Measurements from ENCODE around the gene NCBP3.

- TF ChIP-seq, protein P1, sequence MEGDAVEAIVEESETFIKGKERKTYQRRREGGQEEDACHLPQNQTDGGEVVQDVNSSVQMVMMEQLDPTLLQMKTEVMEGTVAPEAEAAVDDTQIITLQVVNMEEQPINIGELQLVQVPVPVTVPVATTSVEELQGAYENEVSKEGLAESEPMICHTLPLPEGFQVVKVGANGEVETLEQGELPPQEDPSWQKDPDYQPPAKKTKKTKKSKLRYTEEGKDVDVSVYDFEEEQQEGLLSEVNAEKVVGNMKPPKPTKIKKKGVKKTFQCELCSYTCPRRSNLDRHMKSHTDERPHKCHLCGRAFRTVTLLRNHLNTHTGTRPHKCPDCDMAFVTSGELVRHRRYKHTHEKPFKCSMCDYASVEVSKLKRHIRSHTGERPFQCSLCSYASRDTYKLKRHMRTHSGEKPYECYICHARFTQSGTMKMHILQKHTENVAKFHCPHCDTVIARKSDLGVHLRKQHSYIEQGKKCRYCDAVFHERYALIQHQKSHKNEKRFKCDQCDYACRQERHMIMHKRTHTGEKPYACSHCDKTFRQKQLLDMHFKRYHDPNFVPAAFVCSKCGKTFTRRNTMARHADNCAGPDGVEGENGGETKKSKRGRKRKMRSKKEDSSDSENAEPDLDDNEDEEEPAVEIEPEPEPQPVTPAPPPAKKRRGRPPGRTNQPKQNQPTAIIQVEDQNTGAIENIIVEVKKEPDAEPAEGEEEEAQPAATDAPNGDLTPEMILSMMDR (IDR thresholded peaks at IDR 0.05): no peak
- no peak for TF ChIP-seq POLR2A (IDR thresholded peaks at IDR 0.05)
Observed at GRCh38 chr17:3772764-3773163, 73.3 kb downstream of the NCBP3 start.
